Stomach smooth muscle (tissue), 2 donors: Measurements from ENCODE around the gene ERC1.
"Not testable (repeated sequence)": the region's sequence is repeated elsewhere in the genome, so short reads cannot be mapped to it uniquely, and the experiment has no call there.

Source experiments
- H3K27ac ChIP-seq: one replicate; pipeline ENCODE4 v1.7.0; 2013; ENCODE audit warnings: mild to moderate bottlenecking, low read length, inconsistent platforms
- H3K27me3 ChIP-seq, 2 donors: one replicate each; pipeline ENCODE4 v1.7.0; 2013; ENCODE audit warnings: low read length in 2 of 2; ENCODE audit not compliant: insufficient read depth in 2 of 2, control insufficient read depth in 1 of 2
- H3K36me3 ChIP-seq, 2 donors: one replicate each; pipeline ENCODE4 v1.7.0; 2013; ENCODE audit warnings: low read length in 2 of 2; ENCODE audit not compliant: control insufficient read depth in 2 of 2, insufficient read depth in 2 of 2
- H3K4me1 ChIP-seq: one replicate; pipeline ENCODE4 v1.7.0; 2013; ENCODE audit warnings: low read length; ENCODE audit not compliant: control insufficient read depth, insufficient read depth
- H3K4me3 ChIP-seq, 2 donors: one replicate each; pipeline ENCODE4 v1.7.0; 2013; ENCODE audit warnings: low read length in 2 of 2
- H3K9ac ChIP-seq, 2 donors: one replicate each; pipeline ENCODE4 v1.7.0; 2013; ENCODE audit warnings: low read length in 2 of 2, mild to moderate bottlenecking in 1 of 2
- H3K9me3 ChIP-seq, 2 donors: one replicate each; pipeline ENCODE4 v1.7.0; 2013; ENCODE audit warnings: low read length in 2 of 2; ENCODE audit not compliant: control insufficient read depth in 2 of 2
- donor health status: healthy.
- donor health status: Pancreatic carcinoma.

Gene ERC1

GRCh38 chr12:1205512-1206060, 214.6 kb downstream of the ERC1 start:
- no peaks in the 10 kb centered on the region for H3K9me3 ChIP-seq
- peak overlapping the region; percentile 3 to 8 for H3K4me3 ChIP-seq
- no peaks in the 10 kb centered on the region for H3K36me3 ChIP-seq
- H3K27me3 ChIP-seq = no peaks in the 10 kb centered on the region
- no peak overlapping the region for H3K9ac ChIP-seq
- H3K4me1 ChIP-seq = no peaks in the 10 kb centered on the region
- H3K27ac ChIP-seq = no peak overlapping the region

GRCh38 chr12:1206118-1206734, 215.2 kb downstream of the ERC1 start:
- no peaks in the 10 kb centered on the region for H3K4me1 ChIP-seq
- no peaks in the 10 kb centered on the region for H3K36me3 ChIP-seq
- no peaks in the 10 kb centered on the region for H3K9me3 ChIP-seq
- no peak overlapping the region for H3K4me3 ChIP-seq
- no peaks in the 10 kb centered on the region for H3K27me3 ChIP-seq
- no peak overlapping the region for H3K27ac ChIP-seq
- H3K9ac ChIP-seq = no peak overlapping the region

GRCh38 chr12:1207276-1207675, 216.3 kb downstream of the ERC1 start:
- Histone ChIP-seq H3K9ac (no peak overlapping the region), H3K36me3 (no peaks in the 10 kb centered on the region), H3K4me1 (no peaks in the 10 kb centered on the region), H3K9me3 (no peaks in the 10 kb centered on the region), H3K27ac (no peak overlapping the region), H3K4me3 (no peak overlapping the region), H3K27me3 (no peaks in the 10 kb centered on the region)

- not testable (repeated sequence) for H3K27me3 ChIP-seq, H3K9ac ChIP-seq, H3K4me3 ChIP-seq, H3K9me3 ChIP-seq, H3K4me1 ChIP-seq, H3K36me3 ChIP-seq, H3K27ac ChIP-seq
These were observed 217.7 kb downstream of the ERC1 start for GRCh38 chr12:1208719-1209118.

- Histone ChIP-seq H3K4me3 (no peak overlapping the region), H3K27me3 (no peaks in the 10 kb centered on the region), H3K9me3 (no peaks in the 10 kb centered on the region), H3K36me3 (no peaks in the 10 kb centered on the region), H3K27ac (no peak overlapping the region), H3K9ac (no peak overlapping the region), H3K4me1 (peaks cover 10% of the 10 kb centered on the region)
These were observed 221.5 kb downstream of the ERC1 start for GRCh38 chr12:1212526-1212925.

GRCh38 chr12:1213205-1213604, 222.2 kb downstream of the ERC1 start:
- Histone ChIP-seq H3K9ac (no peak overlapping the region), H3K27me3 (no peaks in the 10 kb centered on the region), H3K4me1 (peaks cover 17% of the 10 kb centered on the region), H3K27ac (no peak overlapping the region), H3K36me3 (no peaks in the 10 kb centered on the region), H3K4me3 (no peak overlapping the region), H3K9me3 (no peaks in the 10 kb centered on the region)

GRCh38 chr12:1213618-1214205, 222.7 kb downstream of the ERC1 start:
- Histone ChIP-seq H3K4me1 (peaks cover 17% of the 10 kb centered on the region), H3K27me3 (no peaks in the 10 kb centered on the region), H3K4me3 (no peak overlapping the region), H3K9ac (no peak overlapping the region), H3K36me3 (no peaks in the 10 kb centered on the region), H3K27ac (no peak overlapping the region), H3K9me3 (no peaks in the 10 kb centered on the region)

- Histone ChIP-seq H3K9me3 (no peaks in the 10 kb centered on the region), H3K4me1 (peaks cover 22% of the 10 kb centered on the region), H3K27ac (no peak overlapping the region), H3K4me3 (no peak overlapping the region), H3K27me3 (no peaks in the 10 kb centered on the region), H3K9ac (no peak overlapping the region), H3K36me3 (no peaks in the 10 kb centered on the region)
These were observed 225.5 kb downstream of the ERC1 start for GRCh38 chr12:1216560-1216959.

- no peaks in the 10 kb centered on the region for H3K36me3 ChIP-seq
- peaks cover 22% of the 10 kb centered on the region for H3K4me1 ChIP-seq
- H3K27ac ChIP-seq = peak overlapping the region; percentile 42
- no peaks in the 10 kb centered on the region for H3K27me3 ChIP-seq
- no peak overlapping the region for H3K9ac ChIP-seq
- peak overlapping the region in 1 of 2 donors; percentile 30 for H3K4me3 ChIP-seq
- H3K9me3 ChIP-seq = no peaks in the 10 kb centered on the region
These were observed 226.3 kb downstream of the ERC1 start for GRCh38 chr12:1217191-1217949.

GRCh38 chr12:1218369-1218768, 227.3 kb downstream of the ERC1 start:
- H3K4me3 ChIP-seq = no peak overlapping the region
- peaks cover 22% of the 10 kb centered on the region for H3K4me1 ChIP-seq
- peak overlapping the region; percentile 42 for H3K27ac ChIP-seq
- no peak overlapping the region for H3K9ac ChIP-seq
- no peaks in the 10 kb centered on the region for H3K36me3 ChIP-seq
- no peaks in the 10 kb centered on the region for H3K27me3 ChIP-seq
- H3K9me3 ChIP-seq = no peaks in the 10 kb centered on the region
